Measurements from ENCODE around the gene CBFA2T3. TPM values are rescaled to one million over a fixed set of nuclear protein-coding genes. Genes with fewer than 3 reads are reported as not detected.

CBFA2T3 gene
- total RNA-seq, 4 donors from 2014 or later, result 0.95 to 7.3 (median 3.3) TPM

DNA sequence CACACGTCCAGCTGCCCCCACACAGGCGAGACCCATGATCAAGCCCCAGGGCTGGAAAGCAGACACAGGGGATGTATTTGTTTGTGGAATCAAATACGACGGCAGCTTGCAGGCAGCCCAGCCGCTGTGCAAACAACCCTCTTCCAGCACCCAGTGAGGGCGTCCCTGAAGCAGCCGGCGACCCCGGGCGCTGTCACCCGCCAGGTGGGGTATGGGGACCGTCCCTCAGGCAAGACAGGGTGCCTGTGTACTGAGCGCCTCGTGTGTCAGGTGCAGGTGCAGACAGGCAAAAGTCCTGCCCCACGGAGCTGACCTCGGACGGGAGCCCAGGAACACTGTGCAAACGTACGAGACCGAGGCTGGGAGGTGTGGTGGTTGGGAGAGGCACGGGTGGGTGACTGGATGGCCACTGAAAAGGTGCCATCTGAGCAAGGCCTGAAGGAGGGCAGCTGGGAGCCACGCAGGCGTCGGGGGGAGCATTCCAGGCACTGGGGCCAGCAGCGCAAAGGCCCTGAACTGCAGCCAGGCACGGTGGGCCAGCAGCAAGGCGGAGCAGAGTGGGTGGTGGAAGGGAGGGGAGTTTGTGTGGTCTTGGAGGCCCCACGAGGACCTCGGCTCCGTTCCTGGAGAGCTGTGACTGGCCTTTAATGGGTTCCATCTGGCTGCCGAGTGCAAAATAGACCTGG, 48.5 kb downstream of the CBFA2T3 start:
- no peak for DNase-seq
- in situ Hi-C loops (cut with MboI; ENCODE audit: low sequenced_read_pairs in 4 of 4), result no loop called here
- no peak for ATAC-seq
- Histone ChIP-seq H3K4me3 (no peak overlapping the region), H3K9me3 (no peaks in the 10 kb centered on the region), H3K36me3 (no peaks in the 10 kb centered on the region), H3K27me3 (no peaks in the 10 kb centered on the region), H3K27ac (no peak overlapping the region), H3K4me1 (peaks cover 11 to 16% of the 10 kb centered on the region in 2 donors)
- no peak for TF ChIP-seq POLR2A (IDR thresholded peaks at IDR 0.05)
- TF ChIP-seq, protein P1, sequence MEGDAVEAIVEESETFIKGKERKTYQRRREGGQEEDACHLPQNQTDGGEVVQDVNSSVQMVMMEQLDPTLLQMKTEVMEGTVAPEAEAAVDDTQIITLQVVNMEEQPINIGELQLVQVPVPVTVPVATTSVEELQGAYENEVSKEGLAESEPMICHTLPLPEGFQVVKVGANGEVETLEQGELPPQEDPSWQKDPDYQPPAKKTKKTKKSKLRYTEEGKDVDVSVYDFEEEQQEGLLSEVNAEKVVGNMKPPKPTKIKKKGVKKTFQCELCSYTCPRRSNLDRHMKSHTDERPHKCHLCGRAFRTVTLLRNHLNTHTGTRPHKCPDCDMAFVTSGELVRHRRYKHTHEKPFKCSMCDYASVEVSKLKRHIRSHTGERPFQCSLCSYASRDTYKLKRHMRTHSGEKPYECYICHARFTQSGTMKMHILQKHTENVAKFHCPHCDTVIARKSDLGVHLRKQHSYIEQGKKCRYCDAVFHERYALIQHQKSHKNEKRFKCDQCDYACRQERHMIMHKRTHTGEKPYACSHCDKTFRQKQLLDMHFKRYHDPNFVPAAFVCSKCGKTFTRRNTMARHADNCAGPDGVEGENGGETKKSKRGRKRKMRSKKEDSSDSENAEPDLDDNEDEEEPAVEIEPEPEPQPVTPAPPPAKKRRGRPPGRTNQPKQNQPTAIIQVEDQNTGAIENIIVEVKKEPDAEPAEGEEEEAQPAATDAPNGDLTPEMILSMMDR (IDR thresholded peaks at IDR 0.05 in 4 of 5, conservative IDR thresholded peaks at IDR 0.05 in 1 of 5), result no peak
- intact Hi-C loops (cut with DNase I; ENCODE audit: low total_unique reads), result no loop called here

GRCh38 chr16:88927661-88928060, 49.3 kb downstream of the CBFA2T3 start:
- intact Hi-C loops (cut with DNase I; ENCODE audit: low total_unique reads), result no loop called here
- in situ Hi-C loops (cut with MboI; ENCODE audit: low sequenced_read_pairs in 4 of 4), result no loop called here
- Histone ChIP-seq H3K36me3 (no peaks in the 10 kb centered on the region), H3K27ac (no peak overlapping the region), H3K4me1 (peaks cover 11 to 16% of the 10 kb centered on the region in 2 donors), H3K27me3 (no peaks in the 10 kb centered on the region), H3K9me3 (no peaks in the 10 kb centered on the region), H3K4me3 (no peak overlapping the region)
- DNase-seq (no peak), ATAC-seq (no peak)
- TF ChIP-seq POLR2A (IDR thresholded peaks at IDR 0.05), result no peak
- TF ChIP-seq, protein P1 (IDR thresholded peaks at IDR 0.05 in 4 of 5, conservative IDR thresholded peaks at IDR 0.05 in 1 of 5), result no peak

DNA sequence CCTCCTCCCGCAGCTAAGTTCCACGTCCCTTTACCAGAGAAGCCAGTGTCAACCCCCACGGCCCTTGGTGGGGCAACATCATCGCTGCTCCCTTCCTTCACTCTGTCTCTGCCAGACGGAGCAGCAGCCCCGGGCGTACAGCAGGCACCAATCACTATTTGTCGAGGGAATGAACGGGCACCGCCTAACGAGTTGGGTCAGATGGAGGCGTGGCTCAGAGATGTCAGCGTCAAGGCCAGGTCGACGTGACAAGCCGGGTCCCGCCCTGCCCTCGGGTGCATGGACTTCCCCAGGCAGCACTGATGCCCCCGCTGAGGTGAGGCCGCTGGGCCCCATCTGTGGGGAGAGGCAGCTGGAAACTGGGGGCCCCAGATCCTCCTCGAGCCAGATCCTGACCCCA, 50.0 kb downstream of the CBFA2T3 start:
- DNase-seq (no peak), ATAC-seq (no peak)
- Histone ChIP-seq H3K27me3 (no peaks in the 10 kb centered on the region), H3K9me3 (no peaks in the 10 kb centered on the region), H3K4me1 (peaks cover 14 to 21% of the 10 kb centered on the region in 2 donors), H3K36me3 (no peaks in the 10 kb centered on the region), H3K27ac (no peak overlapping the region), H3K4me3 (no peak overlapping the region)
- in situ Hi-C loops (cut with MboI; ENCODE audit: low sequenced_read_pairs in 4 of 4) (no loop called here), intact Hi-C loops (cut with DNase I; ENCODE audit: low total_unique reads) (no loop called here)
- TF ChIP-seq, protein P1 (IDR thresholded peaks at IDR 0.05 in 4 of 5, conservative IDR thresholded peaks at IDR 0.05 in 1 of 5), result no peak
- no peak for TF ChIP-seq POLR2A (IDR thresholded peaks at IDR 0.05)

DNA sequence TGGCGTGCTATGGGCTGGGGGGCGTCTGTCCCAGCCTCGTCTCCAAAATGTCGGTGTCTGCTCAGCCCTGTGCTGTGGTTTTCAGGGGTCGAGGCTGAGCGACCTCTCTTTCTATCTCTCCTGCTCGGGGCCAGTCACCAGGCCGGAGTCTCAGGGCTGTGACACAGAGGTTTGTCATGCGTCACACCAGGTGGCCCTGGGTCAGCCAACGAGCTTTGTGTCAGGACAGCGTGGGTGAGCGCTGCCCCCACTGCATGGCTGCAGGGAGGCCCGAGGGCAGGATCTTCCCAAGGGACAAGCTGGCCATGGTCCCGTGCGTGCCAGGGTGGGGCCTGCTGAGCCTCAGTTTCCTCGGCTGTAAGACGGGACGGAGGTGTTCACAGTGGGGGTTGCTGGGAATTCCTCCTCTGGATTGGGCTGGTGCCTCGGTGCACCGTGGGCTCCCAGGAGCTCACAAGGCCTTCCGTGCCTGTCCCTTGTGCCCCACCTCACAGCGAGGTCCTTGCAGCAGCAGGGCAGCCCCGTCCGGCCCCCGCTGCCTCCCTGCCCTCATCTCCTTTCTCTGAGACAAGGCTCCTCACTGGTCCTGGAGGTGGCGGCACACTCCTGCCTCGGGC, 50.5 kb downstream of the CBFA2T3 start:
- Histone ChIP-seq H3K4me3 (no peak overlapping the region), H3K9me3 (no peaks in the 10 kb centered on the region), H3K4me1 (peaks cover 18 to 26% of the 10 kb centered on the region in 2 donors), H3K27me3 (no peaks in the 10 kb centered on the region), H3K27ac (no peak overlapping the region), H3K36me3 (no peaks in the 10 kb centered on the region)
- intact Hi-C loops (cut with DNase I; ENCODE audit: low total_unique reads), result no loop called here
- ATAC-seq (no peak), DNase-seq (no peak)
- in situ Hi-C loops (cut with MboI; ENCODE audit: low sequenced_read_pairs in 4 of 4), result no loop called here
- TF ChIP-seq POLR2A (IDR thresholded peaks at IDR 0.05), result no peak
- TF ChIP-seq, protein P1 (IDR thresholded peaks at IDR 0.05 in 4 of 5, conservative IDR thresholded peaks at IDR 0.05 in 1 of 5), result no peak
